NCI-H748 treated with DMSO at 0.1 percent for 48 hours (cell line): ENCODE results near the gene USE1.
A peak's percentile ranks its signal among the peaks of the same experiment; 100 is the strongest.
"Not testable (repeated sequence)": the region's sequence is repeated elsewhere in the genome, so short reads cannot be mapped to it uniquely, and the experiment has no call there.

Experiments used
- DNase-seq: peaks from one replicate; lab custom pipeline; 2025; lab: John Stamatoyannopoulos, UW

Gene USE1

GRCh38 chr19:17215127-17215971 lies at the start of gene USE1:
TSS of gene USE1 (plus strand) at chr19:17215357. CDS start at chr19:17215406, 49 bp downstream.
- peak; percentile 70 for DNase-seq

- DNase-seq = no peak
Measured at GRCh38 chr19:17165715-17166114, 49.4 kb upstream of the USE1 start.

GRCh38 chr19:17170538-17171297 lies 44.4 kb upstream of the USE1 start:
- no peak for DNase-seq

DNA sequence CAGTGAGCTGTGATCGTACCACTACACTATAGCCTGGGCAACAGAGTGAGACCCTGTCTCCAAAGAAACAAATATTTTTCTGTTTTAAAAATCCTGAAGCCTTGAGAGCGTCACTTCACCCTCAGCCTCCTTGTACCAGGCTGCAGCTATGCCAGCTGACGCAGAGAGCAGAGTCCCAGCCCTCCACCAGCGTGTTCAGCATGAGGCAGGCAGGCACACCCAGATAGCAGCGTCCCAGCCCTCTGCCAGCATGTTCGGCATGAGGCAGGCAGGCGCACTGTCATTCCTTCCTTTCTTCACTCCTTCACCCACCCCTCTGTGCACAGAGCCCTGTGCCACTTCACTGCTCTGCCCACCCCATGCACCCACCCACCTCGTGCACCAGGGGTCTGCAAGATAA lies 43.3 kb upstream of the USE1 start:
- no peak for DNase-seq

- DNase-seq = no peak
Measured at GRCh38 chr19:17172624-17173345, 42.4 kb upstream of the USE1 start.

GRCh38 chr19:17178291-17178690 lies 36.9 kb upstream of the USE1 start:
- DNase-seq = no peak

GRCh38 chr19:17180997-17181702 lies 34.0 kb upstream of the USE1 start:
- no peak for DNase-seq

- no peak for DNase-seq
Measured at GRCh38 chr19:17183271-17183761, 31.8 kb upstream of the USE1 start.

- DNase-seq = no peak
Measured at GRCh38 chr19:17183858-17184321, 31.3 kb upstream of the USE1 start.

- DNase-seq = no peak
Measured at GRCh38 chr19:17184371-17184841, 30.8 kb upstream of the USE1 start.

GRCh38 chr19:17185590-17185989 lies 29.6 kb upstream of the USE1 start:
- no peak for DNase-seq

DNA sequence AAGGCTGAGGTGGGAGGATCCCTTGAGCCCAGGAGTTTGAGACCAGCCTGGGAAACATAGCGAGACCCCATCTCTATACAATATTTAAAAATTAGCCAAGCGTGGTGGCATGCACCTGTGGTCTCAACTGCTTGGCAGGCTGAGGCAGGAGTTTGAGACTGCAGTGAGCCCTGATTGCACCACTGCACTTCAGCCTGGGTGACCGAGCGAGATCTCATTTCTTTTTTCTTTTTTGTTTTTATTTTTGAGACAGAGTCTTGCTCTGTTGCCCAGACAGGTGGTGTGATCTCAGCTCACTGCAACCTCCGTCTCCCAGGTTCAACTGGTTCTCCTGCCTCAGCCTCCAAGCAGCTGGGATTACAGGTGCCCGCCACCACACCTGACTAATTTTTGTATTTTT lies 23.4 kb upstream of the USE1 start:
- not testable (repeated sequence) for DNase-seq

- DNase-seq = no peak
Measured at GRCh38 chr19:17192751-17193150, 22.4 kb upstream of the USE1 start.

- no peak for DNase-seq
Measured at GRCh38 chr19:17194608-17195007, 20.5 kb upstream of the USE1 start.

DNA sequence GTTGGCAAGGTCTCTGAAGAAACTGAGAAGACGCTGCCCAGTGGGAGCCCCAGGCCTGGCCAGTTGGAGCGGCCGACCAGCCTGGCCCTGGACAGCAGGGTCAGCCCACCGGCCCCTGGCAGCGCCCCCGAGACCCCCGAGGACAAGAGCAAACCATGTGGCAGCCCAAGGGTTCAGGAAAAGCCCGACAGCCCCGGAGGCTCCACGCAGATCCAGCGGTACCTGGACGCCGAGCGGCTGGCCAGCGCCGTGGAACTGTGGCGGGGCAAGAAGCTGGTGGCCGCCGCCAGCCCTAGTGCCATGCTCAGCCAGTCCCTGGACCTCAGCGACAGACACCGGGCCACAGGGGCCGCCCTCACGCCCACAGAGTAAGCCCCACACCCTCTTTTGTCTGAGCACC lies 20.1 kb upstream of the USE1 start:
- DNase-seq = no peak

GRCh38 chr19:17196610-17197009 lies 18.5 kb upstream of the USE1 start:
- DNase-seq = no peak

DNA sequence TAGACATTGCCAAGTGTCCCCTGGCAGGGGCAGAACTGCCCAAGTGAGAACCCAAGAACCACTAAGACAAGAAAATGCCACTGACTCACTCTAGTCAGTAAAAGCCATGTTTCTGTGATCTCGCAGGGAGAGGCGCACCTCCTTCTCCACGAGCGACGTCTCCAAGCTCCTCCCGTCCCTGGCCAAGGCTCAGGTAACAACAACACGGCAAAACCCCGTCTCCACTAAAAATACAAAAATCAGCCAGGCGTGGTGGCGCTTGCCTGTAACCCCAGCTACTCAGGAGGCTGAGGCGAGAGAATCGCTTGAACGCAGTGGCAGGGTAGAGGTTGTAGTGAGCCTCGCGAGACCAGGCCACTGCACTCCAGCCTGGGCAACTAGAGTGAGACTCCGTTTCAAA lies 17.5 kb upstream of the USE1 start:
- no peak for DNase-seq

DNA sequence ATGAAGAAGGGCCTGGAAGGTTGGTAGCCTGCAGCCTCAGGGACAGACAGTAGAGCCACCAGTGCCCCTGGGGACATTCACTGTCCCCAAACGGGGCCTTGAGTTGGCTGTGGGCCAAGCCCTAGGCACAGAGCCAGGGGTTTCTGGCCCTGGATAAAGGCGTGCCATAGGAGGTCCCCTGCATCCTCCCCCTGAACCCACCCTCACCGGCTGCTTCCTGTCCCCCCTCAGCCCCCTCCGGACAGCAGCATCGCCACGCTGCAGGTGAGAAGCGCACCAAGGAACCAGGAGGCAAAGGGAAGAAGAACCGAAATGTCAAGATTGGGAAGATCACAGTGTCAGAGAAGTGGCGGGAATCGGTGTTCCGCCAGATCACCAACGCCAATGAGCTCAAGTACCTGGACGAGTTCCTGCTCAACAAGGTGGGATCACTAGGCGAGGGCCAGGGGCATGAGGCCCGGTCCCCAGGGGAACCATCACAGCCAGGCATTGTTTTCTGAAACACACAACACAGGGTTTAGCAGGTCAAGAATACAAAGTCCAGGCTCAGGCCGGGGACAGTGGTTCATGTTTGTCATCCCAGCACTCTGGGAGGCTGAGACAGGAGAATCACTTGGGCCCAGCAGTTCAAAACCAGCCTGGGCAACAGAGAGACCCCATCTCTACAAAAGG lies 14.6 kb upstream of the USE1 start:
- no peak for DNase-seq

- DNase-seq = no peak
Measured at GRCh38 chr19:17202249-17202648, 12.9 kb upstream of the USE1 start.

DNA sequence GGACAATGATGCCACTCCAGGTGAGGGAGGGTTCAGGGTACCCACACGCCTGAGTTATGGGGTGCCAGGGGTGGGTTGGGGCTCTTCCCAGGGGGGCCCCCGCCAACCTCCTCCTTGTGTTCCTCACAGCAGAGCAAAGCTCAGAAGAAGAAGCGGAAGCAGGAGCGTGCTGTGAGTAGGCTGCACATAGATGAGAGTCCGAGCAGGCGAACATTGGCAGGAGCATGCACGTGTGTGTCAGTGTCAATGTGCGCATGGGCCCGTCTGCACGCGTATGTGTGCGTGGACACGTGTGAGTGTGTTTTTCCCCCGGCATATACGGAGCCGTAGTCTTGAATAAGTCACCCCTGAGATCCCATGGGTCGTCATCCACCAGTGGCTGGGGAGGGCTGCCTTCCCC lies 12.4 kb upstream of the USE1 start:
- no peak for DNase-seq
